ENCODE results near the gene AMFR.
A peak's percentile ranks its signal among the peaks of the same experiment; 100 is the strongest.

The AMFR gene

GRCh38 chr16:56330476-56330875 is 94.9 kb downstream of the AMFR start:
- no peak for DNase-seq (ENCODE audit: low read depth)

- no peak for DNase-seq (ENCODE audit: low read depth)
Measured at GRCh38 chr16:56329887-56330286, 95.5 kb downstream of the AMFR start.

- DNase-seq (ENCODE audit: low read depth), result no peak
Measured at GRCh38 chr16:56328276-56329022, 96.9 kb downstream of the AMFR start.

GRCh38 chr16:56327929-56328258 is 97.5 kb downstream of the AMFR start:
- DNase-seq (ENCODE audit: low read depth), result no peak

- no peak for DNase-seq (ENCODE audit: low read depth)
Measured at GRCh38 chr16:56327071-56327928, 98.0 kb downstream of the AMFR start.

- no peak for DNase-seq (ENCODE audit: low read depth)
Measured at GRCh38 chr16:56325956-56326355, 99.4 kb downstream of the AMFR start.

GRCh38 chr16:56324406-56324805 is 100.9 kb downstream of the AMFR start:
- no peak for DNase-seq (ENCODE audit: low read depth)

GRCh38 chr16:56321571-56321970 is 103.8 kb downstream of the AMFR start:
- DNase-seq (ENCODE audit: low read depth), result no peak

- DNase-seq (ENCODE audit: low read depth), result no peak
Measured at GRCh38 chr16:56320811-56321558, 104.4 kb downstream of the AMFR start.

- DNase-seq (ENCODE audit: low read depth), result no peak
Measured at GRCh38 chr16:56320056-56320455, 105.3 kb downstream of the AMFR start.

GRCh38 chr16:56319376-56319775 is 106.0 kb downstream of the AMFR start:
- DNase-seq (ENCODE audit: low read depth), result no peak

- no peak for DNase-seq (ENCODE audit: low read depth)
Measured at GRCh38 chr16:56318827-56319140, 106.6 kb downstream of the AMFR start.

- DNase-seq (ENCODE audit: low read depth), result peak; percentile 58
Measured at GRCh38 chr16:56317998-56318826, 107.1 kb downstream of the AMFR start.

GRCh38 chr16:56316545-56316944 is 108.8 kb downstream of the AMFR start:
- DNase-seq (ENCODE audit: low read depth), result no peak

GRCh38 chr16:56315955-56316354 is 109.4 kb downstream of the AMFR start:
- DNase-seq (ENCODE audit: low read depth), result no peak

- DNase-seq (ENCODE audit: low read depth), result no peak
Measured at GRCh38 chr16:56314244-56314850, 111.0 kb downstream of the AMFR start.

- no peak for DNase-seq (ENCODE audit: low read depth)
Measured at GRCh38 chr16:56312556-56312955, 112.8 kb downstream of the AMFR start.

GRCh38 chr16:56312028-56312300 is 113.4 kb downstream of the AMFR start:
- no peak for DNase-seq (ENCODE audit: low read depth)

Measured in activated T-helper 1 cell treated with Interleukin-2 at 50 U/mL for 16 hours (primary cell).